Erythroblast (primary cell): ENCODE data around the gene CPNE8.

Experiments
- GATA1 ChIP-seq: IDR thresholded peaks from 2 replicates; pipeline ENCODE4 v1.6.1; 2011; ENCODE audit warnings: low read depth, mild to moderate bottlenecking, control low read depth, low read length, moderate library complexity
- POLR2A ChIP-seq: IDR thresholded peaks from 2 replicates; pipeline ENCODE4 v1.6.1; 2011; ENCODE audit warnings: mild to moderate bottlenecking, low read length

DNA sequence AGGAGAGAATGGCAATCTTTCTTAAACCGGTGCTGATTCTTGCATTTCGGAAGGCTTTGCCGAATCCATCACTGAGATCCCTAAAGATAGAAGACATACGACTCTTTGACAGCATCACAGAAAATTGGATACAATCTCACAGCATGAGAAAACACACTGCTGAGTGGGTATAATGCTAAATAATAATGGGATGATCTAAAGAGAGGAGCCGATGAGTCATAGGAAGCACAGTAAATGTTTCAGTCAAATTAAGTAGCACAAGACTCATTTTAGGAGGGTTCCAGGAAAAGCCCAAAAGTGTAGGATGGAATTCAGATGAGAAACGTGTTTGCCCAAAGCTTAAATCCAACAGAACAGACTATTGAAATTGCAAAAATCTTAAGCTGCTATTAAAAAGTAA lies 81.7 kb downstream of the CPNE8 start:
- TF ChIP-seq POLR2A (no peak), GATA1 (no peak)
